Upper lobe of right lung (tissue), 1 donor: Measurements from ENCODE around the gene RIPOR3. TPM values are rescaled to one million over a fixed set of nuclear protein-coding genes. Genes with fewer than 3 reads are reported as not detected.

Experiments
- ATAC-seq: fragments of 200-7000 bp; cut with Tn5 transposase; one replicate; pipeline ENCODE4 v1.9.1; 2020; ENCODE audit warnings: mild to moderate bottlenecking, moderate library complexity
- DNase-seq: peaks from one replicate; pipeline ENCODE4 v3.0.0-alpha.2; 2020
- H3K27ac ChIP-seq: fragments of 200-600 bp; one replicate; pipeline ENCODE4 v1.8.0; 2022
- H3K27me3 ChIP-seq: fragments of 200-600 bp; one replicate; pipeline ENCODE4 v1.8.0; 2022; ENCODE audit warnings: mild to moderate bottlenecking
- H3K36me3 ChIP-seq: fragments of 200-600 bp; one replicate; pipeline ENCODE4 v1.8.0; 2022
- H3K4me1 ChIP-seq: fragments of 200-600 bp; one replicate; pipeline ENCODE4 v1.8.0; 2022
- H3K4me3 ChIP-seq: fragments of 200-600 bp; one replicate; pipeline ENCODE4 v1.8.0; 2022; ENCODE audit warnings: mild to moderate bottlenecking
- H3K9me3 ChIP-seq: fragments of 200-600 bp; one replicate; pipeline ENCODE4 v1.8.0; 2022
- intact Hi-C: fragments of 100-400 bp; cut with DNase I; formaldehyde crosslinking; loops from one replicate; pipeline ENCODE4 v1.11.0; 2022
- total RNA-seq: library from RNA; stranded (reverse); fragmentation: NEBNext Ultra II Directional; extraction: Animal tissue kit (Norgen Biotek cat#: 25700); gene quantifications from one replicate; pipeline ENCODE4 v1.2.1, GENCODE V29; 2021
- TF ChIP-seq, protein P1 (sequence below): fragments of 200-600 bp; IDR thresholded peaks from one replicate; pipeline ENCODE4 v1.8.0; 2022; ENCODE audit warnings: antibody characterized with exemption
- donor health status: DM: no; HTN: yes; CAD: no; lungs with severe emphysema.

Gene RIPOR3
- total RNA-seq, 1 donor from 2014 or later = 6.8 TPM

DNA sequence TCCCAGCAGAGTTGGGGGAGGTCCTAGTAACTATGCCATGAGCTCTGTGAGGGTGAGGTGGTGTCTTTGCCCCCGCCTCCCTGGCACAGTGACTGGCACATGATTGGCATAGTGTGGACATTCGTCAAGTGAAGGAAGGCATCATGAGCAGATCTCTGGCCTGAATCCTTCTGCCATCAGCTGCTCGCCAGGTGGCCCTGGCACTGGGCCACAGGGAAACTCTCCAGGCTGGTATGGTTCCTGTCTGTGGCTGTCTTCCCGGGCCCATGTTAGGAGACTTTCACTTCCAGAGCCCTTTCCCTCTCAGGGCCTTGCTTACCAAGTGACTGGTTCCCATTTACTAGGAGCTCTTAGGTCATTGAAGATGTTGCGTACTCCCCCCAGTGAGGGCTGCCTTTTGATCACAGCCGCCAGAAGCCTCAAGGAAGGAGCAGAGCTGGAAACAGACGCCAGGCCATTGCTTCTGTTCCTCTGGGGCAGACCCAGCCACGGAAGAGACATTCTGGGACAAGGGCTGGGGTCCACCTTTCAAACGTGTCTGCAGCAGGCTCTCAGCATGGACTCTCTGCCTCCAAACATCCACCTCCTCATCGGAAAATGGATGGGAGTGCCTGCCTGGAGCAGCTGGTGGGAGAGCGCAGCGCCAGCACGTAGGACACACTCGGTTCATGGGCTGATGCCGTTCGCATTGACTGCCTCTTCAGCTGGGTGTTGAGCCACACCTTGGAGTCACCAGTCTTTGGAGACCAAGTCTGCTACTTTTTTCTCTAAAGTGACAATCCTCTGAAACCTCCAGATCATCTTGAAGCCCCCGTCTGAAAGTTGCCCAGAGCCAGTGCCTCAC, 113.9 kb downstream of the RIPOR3 start:
- peak; percentile 27 for ATAC-seq
- DNase-seq = no peak

DNA sequence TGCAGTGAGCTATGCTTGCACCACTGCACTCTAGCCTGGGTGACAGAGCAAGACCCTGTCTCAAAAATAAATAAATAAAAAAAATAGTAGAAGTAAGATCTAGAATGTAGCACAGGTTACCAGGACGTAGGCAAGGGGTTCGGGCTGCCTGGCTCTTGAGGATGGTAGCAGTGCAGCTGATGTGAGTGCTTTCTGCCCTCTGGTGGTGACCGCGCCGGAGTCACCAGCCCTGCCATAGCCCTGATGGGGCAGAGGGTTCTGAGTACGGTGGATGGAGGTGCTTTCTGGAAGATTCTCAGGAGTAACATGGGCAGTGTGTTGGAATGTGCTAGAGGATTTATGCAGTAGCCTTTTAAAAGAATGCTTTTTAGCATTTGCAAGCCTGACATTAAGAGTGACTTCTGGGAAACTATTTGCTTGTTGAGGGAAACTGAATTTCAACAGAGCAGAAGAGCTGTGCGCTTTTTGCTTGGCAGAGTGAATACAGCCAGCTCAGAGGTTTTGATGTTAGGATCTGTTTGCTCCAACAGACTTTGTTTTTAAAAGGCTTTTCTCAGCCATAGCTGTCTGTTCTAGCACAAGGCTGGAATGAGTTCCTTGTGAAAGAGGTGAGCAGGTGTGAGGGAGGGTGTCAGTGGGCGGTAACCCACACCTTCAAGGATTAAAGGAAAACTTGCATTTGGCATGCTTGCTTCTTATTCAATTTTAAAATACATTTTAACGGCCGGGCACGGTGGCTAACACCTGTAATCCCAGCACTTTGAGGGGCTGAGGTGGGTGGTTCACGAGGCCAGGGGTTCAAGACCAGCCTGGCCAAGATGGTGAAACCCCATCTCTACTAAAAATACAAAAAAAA, 115.2 kb downstream of the RIPOR3 start:
- TF ChIP-seq, protein P1, sequence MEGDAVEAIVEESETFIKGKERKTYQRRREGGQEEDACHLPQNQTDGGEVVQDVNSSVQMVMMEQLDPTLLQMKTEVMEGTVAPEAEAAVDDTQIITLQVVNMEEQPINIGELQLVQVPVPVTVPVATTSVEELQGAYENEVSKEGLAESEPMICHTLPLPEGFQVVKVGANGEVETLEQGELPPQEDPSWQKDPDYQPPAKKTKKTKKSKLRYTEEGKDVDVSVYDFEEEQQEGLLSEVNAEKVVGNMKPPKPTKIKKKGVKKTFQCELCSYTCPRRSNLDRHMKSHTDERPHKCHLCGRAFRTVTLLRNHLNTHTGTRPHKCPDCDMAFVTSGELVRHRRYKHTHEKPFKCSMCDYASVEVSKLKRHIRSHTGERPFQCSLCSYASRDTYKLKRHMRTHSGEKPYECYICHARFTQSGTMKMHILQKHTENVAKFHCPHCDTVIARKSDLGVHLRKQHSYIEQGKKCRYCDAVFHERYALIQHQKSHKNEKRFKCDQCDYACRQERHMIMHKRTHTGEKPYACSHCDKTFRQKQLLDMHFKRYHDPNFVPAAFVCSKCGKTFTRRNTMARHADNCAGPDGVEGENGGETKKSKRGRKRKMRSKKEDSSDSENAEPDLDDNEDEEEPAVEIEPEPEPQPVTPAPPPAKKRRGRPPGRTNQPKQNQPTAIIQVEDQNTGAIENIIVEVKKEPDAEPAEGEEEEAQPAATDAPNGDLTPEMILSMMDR = peak; percentile 78
- Histone ChIP-seq H3K36me3 (peaks cover 73% of the 10 kb centered on the region), H3K27me3 (no peaks in the 10 kb centered on the region), H3K27ac (no peak overlapping the region), H3K4me1 (peaks cover 45% of the 10 kb centered on the region), H3K4me3 (no peak overlapping the region), H3K9me3 (no peaks in the 10 kb centered on the region)
- DNase-seq (peak; percentile 86), ATAC-seq (peak; percentile 83)
- intact Hi-C loops = loop anchor here (10.0 kb wide), 2 partner anchors 51 to 101 kb away; no protein-coding TSS in a partner anchor

More for the DNA sequence above, 113.9 kb downstream of the RIPOR3 start:
- TF ChIP-seq, protein P1 = no peak
- intact Hi-C loops = loop anchor here (10.0 kb wide), 2 partner anchors 53 to 103 kb away; no protein-coding TSS in a partner anchor
- no peaks in the 10 kb centered on the region for H3K9me3 ChIP-seq
- no peak overlapping the region for H3K4me3 ChIP-seq
- no peaks in the 10 kb centered on the region for H3K27me3 ChIP-seq
- H3K27ac ChIP-seq = no peak overlapping the region
- peaks cover 79% of the 10 kb centered on the region for H3K36me3 ChIP-seq
- H3K4me1 ChIP-seq = peaks cover 32% of the 10 kb centered on the region

DNA sequence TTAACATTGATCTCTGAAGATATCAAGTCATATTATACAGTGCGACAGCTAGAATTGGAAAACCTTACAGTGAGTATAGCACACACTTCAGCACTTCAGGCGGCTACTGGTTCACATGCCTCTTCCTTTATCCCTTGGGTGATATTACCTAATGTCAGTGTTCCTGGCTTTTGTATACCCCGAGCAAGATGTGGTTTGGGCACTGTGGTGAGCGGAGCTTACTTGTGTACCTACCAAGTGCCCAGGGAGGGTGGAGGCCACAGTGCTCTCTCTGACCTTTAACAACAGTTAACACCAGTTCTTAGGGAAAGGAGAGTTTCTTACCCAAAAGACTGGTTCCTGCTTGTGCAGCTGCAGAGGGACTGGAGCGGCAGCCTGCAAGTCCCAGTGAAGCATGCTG, 116.8 kb downstream of the RIPOR3 start:
- Histone ChIP-seq H3K27me3 (no peaks in the 10 kb centered on the region), H3K9me3 (no peaks in the 10 kb centered on the region), H3K4me3 (no peak overlapping the region), H3K4me1 (peaks cover 58% of the 10 kb centered on the region), H3K27ac (no peak overlapping the region), H3K36me3 (peaks cover 72% of the 10 kb centered on the region)
- ATAC-seq (no peak), DNase-seq (no peak)
- intact Hi-C loops = loop anchor here (10.0 kb wide), 2 partner anchors 50 to 100 kb away; no protein-coding TSS in a partner anchor
- TF ChIP-seq, protein P1 = no peak

DNA sequence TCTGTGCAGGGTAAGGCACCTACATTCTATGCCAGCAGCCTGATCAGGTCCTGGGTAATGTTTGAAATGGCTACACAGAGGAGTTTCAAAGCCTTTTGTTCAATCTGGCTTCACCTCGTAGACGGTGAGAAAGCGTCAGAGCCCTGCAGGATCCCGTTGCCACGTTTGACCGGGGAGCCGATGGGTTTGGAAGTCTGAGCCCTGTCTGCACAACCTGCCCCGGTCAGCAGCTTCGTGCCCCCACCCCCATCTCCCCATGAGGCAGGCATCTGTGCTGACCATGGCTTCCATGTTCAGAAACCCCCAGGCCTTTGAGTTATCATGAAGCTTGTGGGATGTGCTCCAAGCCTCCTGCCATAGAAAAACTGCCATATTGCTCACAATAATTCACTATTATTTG, 117.2 kb downstream of the RIPOR3 start:
- H3K36me3 ChIP-seq = peaks cover 71% of the 10 kb centered on the region
- H3K27me3 ChIP-seq = no peaks in the 10 kb centered on the region
- TF ChIP-seq, protein P1 = no peak

DNA sequence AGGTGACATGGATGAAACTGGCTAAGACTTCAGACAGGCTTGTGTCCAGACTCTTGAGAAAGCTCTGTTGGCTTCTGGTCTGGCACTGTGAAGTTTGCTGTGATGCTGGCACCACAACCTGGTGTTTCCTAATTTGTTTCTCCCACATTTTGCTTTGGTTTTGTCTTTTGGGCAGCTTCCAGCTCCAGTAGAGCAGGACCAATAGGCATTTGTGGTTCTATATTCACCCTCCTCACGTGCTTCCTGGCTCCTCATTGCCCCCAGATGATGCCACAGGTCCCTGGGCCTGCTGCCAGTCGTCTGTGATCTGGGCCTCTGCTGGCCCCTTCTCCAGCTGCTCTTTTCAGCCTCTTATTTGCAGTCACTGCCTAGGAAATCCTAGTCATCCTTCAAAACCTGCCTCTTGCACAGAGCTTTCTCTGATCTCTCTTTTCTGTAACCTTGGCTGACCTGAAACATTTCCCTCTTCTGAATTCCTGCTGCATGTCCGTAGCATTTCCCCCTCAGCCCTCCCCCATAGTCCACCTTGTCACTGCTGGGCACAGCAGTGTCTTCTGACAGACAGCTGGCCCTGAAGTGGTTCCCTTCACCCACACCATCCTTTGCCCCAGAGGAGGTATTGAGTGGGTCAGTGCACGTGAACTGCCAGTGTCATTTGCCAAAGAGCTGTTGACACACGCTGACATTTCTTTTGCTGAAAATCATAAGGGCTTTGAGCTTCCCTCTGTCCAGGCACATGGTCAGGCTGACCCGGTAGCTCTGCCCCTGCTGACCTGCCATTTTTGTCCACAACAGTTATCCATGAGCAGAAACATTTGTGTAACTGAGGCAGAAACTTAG, 118.2 kb downstream of the RIPOR3 start:
- DNase-seq (no peak), ATAC-seq (peak; percentile 65)
- TF ChIP-seq, protein P1 = no peak
- H3K27ac ChIP-seq = peak overlapping the region; percentile 58
- intact Hi-C loops = loop anchor here (10.0 kb wide), 2 partner anchors 48 to 98 kb away; no protein-coding TSS in a partner anchor
- no peaks in the 10 kb centered on the region for H3K9me3 ChIP-seq
- no peaks in the 10 kb centered on the region for H3K27me3 ChIP-seq
- H3K36me3 ChIP-seq = peaks cover 71% of the 10 kb centered on the region
- no peak overlapping the region for H3K4me3 ChIP-seq
- peaks cover 61% of the 10 kb centered on the region for H3K4me1 ChIP-seq

More for the DNA sequence above, 117.2 kb downstream of the RIPOR3 start:
- intact Hi-C loops = loop anchor here (10.0 kb wide), 2 partner anchors 49 to 99 kb away; no protein-coding TSS in a partner anchor
- DNase-seq (no peak), ATAC-seq (no peak)
- Histone ChIP-seq H3K4me3 (no peak overlapping the region), H3K27ac (no peak overlapping the region), H3K4me1 (peaks cover 58% of the 10 kb centered on the region), H3K9me3 (no peaks in the 10 kb centered on the region)
